ENCODE results near the gene ASB4. TPM values are rescaled to one million over a fixed set of nuclear protein-coding genes. Genes with fewer than 3 reads are reported as not detected.

ASB4 gene
- total RNA-seq, 2 donors from 2014 or later = not detected

DNA sequence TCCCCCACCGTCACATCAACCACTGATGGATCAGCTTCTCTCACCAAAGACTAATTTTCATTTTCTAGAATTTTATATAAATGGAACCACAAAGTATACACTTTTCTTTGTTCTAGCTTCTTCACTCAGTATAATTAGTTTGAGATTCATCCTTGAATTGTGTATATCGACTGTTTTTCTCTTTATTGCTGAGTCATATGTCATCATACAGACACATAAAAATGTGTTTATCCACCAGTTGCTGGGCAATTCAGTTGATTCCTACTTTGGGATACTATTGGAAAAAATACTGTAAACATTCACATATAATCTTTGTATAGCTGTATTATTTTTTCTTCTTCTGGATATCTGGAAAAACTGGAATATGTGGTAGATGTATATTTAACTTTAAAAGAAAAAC, 84.0 kb downstream of the ASB4 start:
- Mint-ChIP-seq H3K4me1 (ENCODE audit: low read depth in 2 of 2) (no peaks in the 10 kb centered on the region), H3K9me3 (peaks cover 4% of the 10 kb centered on the region), H3K36me3 (peaks cover 5% of the 10 kb centered on the region), H3K4me3 (no peak overlapping the region), H3K27me3 (peaks cover 9 to 14% of the 10 kb centered on the region in 2 donors), H3K27ac (no peak overlapping the region)
- ATAC-seq (no peak), DNase-seq (ENCODE audit: low spot score) (no peak)

DNA sequence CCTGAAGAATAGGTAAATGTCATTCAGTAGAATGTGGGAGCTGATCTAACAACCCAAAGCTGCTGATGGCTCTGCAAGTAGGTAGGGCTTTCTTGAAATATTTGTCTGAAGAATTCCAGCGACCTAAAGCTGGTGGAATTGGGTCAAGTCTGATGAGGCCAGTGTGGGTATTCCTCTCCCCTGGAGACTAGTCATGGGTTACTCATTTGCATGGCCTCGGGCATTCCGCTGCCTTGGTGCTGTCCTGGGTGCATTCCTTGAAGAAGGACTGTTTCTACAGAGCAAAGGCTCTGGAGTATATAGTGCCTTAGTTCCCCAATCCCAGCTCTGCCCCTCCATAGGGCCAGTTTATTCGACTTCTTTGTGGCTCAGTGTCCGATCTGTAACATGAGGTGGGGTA, 91.4 kb downstream of the ASB4 start:
- DNase-seq (ENCODE audit: low spot score) (no peak), ATAC-seq (no peak)
- H3K36me3 Mint-ChIP-seq = peaks cover 11% of the 10 kb centered on the region
- no peaks in the 10 kb centered on the region for H3K9me3 Mint-ChIP-seq
- H3K27ac Mint-ChIP-seq = no peak overlapping the region
- H3K4me3 Mint-ChIP-seq = no peak overlapping the region
- H3K27me3 Mint-ChIP-seq = peaks cover 6 to 14% of the 10 kb centered on the region in 2 donors
- no peaks in the 10 kb centered on the region for H3K4me1 Mint-ChIP-seq (ENCODE audit: low read depth in 2 of 2)

DNA sequence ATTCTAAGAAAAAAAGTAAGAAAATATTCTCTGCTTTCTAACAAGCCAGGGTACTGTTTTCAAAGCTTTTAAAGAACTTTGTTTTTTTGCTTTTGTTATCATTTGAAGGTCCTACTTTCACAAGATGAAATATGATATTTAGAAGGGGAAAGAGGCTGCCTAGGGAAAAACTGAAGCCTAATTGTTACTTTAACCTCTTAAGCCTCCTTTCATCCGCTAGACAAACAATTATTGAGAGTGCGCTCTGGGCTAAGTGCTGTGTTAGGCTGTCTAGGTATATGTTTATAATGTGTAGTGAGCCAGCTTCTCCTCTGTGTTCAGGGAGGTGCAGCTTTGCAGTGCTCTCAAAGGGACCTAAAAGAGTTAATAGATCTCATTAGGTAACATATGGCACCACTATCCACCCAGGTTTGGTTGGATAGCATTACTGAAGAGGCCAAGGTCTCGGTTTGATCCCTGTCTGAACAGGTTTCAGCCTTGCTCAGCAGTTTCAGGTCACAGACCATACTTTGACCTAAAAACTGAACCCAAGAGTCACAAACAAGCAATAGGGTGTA, 92.6 kb downstream of the ASB4 start:
- Mint-ChIP-seq H3K27me3 (peaks cover 2 to 8% of the 10 kb centered on the region in 2 donors), H3K27ac (no peak overlapping the region), H3K36me3 (peaks cover 6% of the 10 kb centered on the region), H3K9me3 (no peaks in the 10 kb centered on the region), H3K4me1 (ENCODE audit: low read depth in 2 of 2) (no peaks in the 10 kb centered on the region), H3K4me3 (no peak overlapping the region)
- no peak for DNase-seq (ENCODE audit: low spot score)
- no peak for ATAC-seq

DNA sequence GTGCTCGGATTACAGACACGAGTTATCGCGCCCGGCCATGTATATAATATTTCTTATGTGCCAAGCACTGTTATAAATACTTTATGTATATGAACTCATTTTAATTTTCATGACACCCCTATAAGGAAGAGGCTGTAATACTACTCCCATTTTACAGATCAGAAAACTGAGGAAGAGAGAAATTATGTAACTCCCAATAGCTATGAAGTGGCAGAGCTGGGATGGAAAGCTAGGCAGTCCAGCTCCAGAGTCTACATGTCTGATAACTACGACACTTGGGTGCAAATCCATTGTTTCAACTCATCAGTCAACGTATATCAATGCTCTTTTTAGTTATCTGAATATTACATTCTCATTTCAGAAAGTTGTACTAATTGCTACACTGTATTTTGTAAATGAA, 93.6 kb downstream of the ASB4 start:
- ATAC-seq (no peak), DNase-seq (ENCODE audit: low spot score) (no peak)
- H3K27ac Mint-ChIP-seq = no peak overlapping the region
- H3K9me3 Mint-ChIP-seq = no peaks in the 10 kb centered on the region
- H3K27me3 Mint-ChIP-seq = peaks cover 2 to 8% of the 10 kb centered on the region in 2 donors
- peaks cover 6% of the 10 kb centered on the region for H3K36me3 Mint-ChIP-seq
- H3K4me3 Mint-ChIP-seq = no peak overlapping the region
- no peaks in the 10 kb centered on the region for H3K4me1 Mint-ChIP-seq (ENCODE audit: low read depth in 2 of 2)

DNA sequence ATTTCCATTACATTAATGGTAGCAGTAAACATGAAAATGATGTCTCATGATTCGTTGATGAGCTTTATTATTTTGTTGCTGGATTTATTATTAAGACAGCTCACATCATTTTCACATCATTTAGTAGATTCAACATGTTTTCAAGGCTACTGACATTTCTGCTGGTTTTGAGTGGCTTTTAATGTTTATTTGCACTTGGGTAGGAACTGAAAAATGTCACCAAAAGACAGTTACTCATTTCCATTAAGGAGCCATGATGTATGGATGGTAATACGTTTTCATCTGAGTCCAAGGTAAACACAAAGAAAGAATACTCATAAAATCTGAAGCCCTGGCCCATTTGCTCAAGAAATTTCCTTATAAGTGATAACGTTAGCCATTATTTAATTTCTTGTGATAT, 95.7 kb downstream of the ASB4 start:
- Mint-ChIP-seq H3K9me3 (no peaks in the 10 kb centered on the region), H3K4me1 (ENCODE audit: low read depth in 2 of 2) (no peaks in the 10 kb centered on the region), H3K4me3 (no peak overlapping the region), H3K36me3 (no peaks in the 10 kb centered on the region), H3K27me3 (no peaks in the 10 kb centered on the region), H3K27ac (no peak overlapping the region)
- ATAC-seq (no peak), DNase-seq (ENCODE audit: low spot score) (no peak)

DNA sequence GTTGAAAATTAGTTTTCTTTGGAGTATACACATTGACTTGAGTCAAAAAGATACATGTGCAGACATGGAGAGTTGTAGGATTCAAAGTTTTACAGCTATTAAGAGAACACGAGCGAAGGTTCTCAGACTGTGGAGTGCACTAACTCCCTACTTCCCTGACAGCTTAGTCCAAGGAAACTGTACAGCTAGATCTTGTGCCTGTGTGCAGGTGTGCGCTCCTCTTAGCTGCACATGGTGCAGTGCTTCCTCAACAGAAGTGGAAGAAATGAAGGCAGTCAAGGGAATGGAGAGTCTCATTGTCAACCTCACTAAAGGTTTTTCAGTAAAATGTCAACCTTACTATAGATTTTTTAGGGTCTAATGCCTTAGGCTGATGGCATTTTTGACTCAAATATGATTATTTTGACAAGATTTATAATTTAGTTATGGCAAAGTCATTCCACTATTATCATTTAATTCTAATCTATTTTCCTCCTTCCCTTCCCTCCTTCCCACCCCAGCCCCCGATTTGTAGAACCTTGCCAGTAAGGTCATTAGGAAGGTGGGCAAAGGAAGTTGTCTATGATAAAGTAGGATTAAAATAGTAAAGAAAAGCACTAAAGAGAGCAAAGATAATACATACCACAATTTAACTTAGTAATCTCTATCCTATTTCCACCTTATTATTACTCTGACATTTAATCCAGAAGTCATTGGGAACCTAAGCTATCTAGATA, 97.0 kb downstream of the ASB4 start:
- H3K9me3 Mint-ChIP-seq = no peaks in the 10 kb centered on the region
- no peaks in the 10 kb centered on the region for H3K36me3 Mint-ChIP-seq
- no peak overlapping the region for H3K4me3 Mint-ChIP-seq
- DNase-seq (ENCODE audit: low spot score) (no peak), ATAC-seq (no peak)
- no peaks in the 10 kb centered on the region for H3K27me3 Mint-ChIP-seq
- H3K4me1 Mint-ChIP-seq (ENCODE audit: low read depth in 2 of 2) = no peaks in the 10 kb centered on the region
- H3K27ac Mint-ChIP-seq = no peak overlapping the region

DNA sequence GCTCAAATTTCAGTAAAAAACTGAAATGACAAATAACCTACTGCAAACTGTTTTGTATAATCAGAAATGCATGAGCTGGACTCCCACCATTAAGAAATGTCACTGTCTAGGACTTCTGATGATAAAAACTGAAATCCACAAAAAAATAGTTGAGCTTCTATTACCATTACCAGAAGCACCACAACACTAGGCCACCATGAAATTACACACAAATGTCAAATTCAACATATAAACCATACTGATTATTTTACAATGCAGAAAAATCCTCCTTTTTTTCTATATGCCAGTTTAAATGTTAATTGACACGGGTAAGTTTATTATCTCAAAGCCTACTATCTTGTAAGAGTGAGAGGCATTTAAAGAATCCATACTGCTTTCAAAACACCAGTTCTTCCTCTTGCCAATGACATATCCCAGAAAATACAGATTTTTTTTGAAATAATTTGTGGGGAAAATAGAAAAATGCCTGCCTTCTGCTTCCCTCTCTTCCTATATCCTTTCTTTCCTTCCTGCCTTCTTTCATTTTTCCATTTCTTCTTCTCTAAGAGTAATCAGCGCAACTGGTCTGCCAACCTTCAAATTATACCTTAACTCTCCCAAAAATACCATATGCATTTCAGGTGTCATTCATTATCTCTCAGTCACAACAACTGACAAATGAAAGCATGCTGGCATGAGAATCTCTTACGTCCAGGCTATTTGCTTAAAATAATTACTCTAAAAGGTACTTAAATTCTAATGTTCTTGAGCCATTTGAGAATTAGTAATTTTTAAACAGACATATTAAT, 98.3 kb downstream of the ASB4 start:
- no peak for ATAC-seq
- H3K36me3 Mint-ChIP-seq = no peaks in the 10 kb centered on the region
- no peak overlapping the region for H3K4me3 Mint-ChIP-seq

DNA sequence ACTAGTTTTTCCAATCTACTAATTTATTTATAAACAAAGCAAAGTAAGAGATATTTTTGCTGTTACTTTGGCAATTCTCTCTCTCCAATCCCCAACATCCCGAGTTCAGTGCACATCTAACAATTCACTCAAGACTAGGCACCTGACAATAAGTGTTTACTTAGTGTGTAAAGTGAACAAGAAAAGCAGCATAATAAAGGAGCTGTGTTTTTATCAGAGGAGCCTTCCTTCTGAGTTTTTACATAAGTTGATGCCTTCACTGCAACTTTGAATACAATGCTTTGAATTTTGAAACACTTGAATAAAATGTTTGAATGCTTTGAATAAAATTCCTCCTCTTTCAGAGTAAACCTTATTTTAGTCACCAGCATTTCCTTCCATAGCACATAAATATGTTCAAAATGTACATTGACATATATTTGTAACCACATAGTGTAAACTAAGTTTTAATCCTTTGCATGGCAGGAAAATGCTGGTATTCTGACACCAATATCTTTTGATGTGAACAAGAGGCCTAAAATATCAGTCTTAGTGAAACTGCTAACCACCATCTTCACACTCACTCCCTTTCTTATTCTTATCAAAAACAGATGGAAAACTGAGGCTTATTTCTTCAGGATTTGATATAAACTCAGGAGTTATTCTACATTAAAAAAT, 99.2 kb downstream of the ASB4 start:
- H3K27me3 Mint-ChIP-seq = no peaks in the 10 kb centered on the region
- no peak overlapping the region for H3K4me3 Mint-ChIP-seq
- ATAC-seq (no peak), DNase-seq (ENCODE audit: low spot score) (no peak)
- no peaks in the 10 kb centered on the region for H3K36me3 Mint-ChIP-seq
- no peak overlapping the region for H3K27ac Mint-ChIP-seq
- no peaks in the 10 kb centered on the region for H3K4me1 Mint-ChIP-seq (ENCODE audit: low read depth in 2 of 2)
- no peaks in the 10 kb centered on the region for H3K9me3 Mint-ChIP-seq

More for the DNA sequence above, 98.3 kb downstream of the ASB4 start:
- no peak overlapping the region for H3K27ac Mint-ChIP-seq
- H3K4me1 Mint-ChIP-seq (ENCODE audit: low read depth in 2 of 2) = no peaks in the 10 kb centered on the region
- no peaks in the 10 kb centered on the region for H3K9me3 Mint-ChIP-seq
- H3K27me3 Mint-ChIP-seq = no peaks in the 10 kb centered on the region
- DNase-seq (ENCODE audit: low spot score) = no peak

DNA sequence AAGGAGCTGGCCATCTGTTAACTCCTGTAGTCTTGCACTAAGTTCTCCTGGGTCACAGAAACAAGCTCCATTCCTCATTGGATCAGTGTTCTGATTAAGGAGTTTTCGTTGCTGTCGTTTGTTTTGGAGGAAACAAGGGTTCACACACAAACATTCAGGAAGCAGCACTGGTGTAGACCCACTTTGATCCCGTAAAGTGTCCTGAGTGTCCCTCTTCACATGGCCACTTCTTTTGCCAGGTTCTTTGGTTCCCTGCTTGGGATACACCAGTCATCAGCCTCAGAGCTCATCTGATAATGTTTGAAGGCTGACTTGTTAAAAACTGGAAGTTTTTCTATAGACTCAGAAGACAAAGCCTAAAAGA, 99.7 kb downstream of the ASB4 start:
- ATAC-seq = no peak
- DNase-seq (ENCODE audit: low spot score) = no peak
- no peaks in the 10 kb centered on the region for H3K4me1 Mint-ChIP-seq (ENCODE audit: low read depth in 2 of 2)
- no peak overlapping the region for H3K27ac Mint-ChIP-seq
- H3K9me3 Mint-ChIP-seq = no peaks in the 10 kb centered on the region
- no peak overlapping the region for H3K4me3 Mint-ChIP-seq
- H3K27me3 Mint-ChIP-seq = no peaks in the 10 kb centered on the region
- no peaks in the 10 kb centered on the region for H3K36me3 Mint-ChIP-seq

DNA sequence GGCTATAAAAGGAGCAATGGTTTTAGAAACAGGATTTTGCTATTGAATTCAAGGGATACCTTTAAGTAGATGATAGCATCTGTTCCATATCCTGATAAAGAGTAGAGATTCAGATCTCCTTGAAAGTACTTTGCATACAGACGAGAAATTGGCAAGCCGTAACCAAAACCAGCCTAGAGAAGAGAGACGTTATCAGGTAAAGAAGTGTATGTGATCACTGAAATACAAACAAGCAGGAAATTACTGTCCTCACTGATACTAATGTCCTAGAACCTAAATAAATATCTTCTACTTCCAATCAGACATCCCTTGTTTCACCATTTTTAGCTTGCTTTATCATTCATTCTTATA, 101.2 kb downstream of the ASB4 start:
- H3K9me3 Mint-ChIP-seq = no peaks in the 10 kb centered on the region
- H3K36me3 Mint-ChIP-seq = no peaks in the 10 kb centered on the region
- H3K27ac Mint-ChIP-seq = no peak overlapping the region
- no peak for DNase-seq (ENCODE audit: low spot score)
- no peaks in the 10 kb centered on the region for H3K4me1 Mint-ChIP-seq (ENCODE audit: low read depth in 2 of 2)
- H3K27me3 Mint-ChIP-seq = no peaks in the 10 kb centered on the region
- no peak overlapping the region for H3K4me3 Mint-ChIP-seq
- ATAC-seq = no peak

DNA sequence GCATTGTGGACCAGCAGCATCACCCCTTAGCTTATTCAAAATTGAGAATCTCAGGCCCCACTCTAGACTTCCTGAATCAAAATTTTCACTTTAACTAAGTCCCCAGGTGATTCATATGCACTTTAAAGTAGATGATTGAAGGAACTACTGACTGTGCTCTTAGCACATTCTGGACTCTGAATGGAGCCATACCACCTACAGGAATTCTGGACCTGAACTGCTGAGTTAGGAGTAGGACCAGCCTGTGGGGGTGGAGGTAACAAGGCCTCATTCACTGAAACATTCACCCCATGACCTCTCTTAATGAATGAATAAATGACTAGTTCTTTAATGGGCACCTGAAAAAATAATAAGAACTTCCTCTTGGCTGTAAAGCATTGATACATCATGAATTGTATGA, 103.3 kb downstream of the ASB4 start:
- no peak overlapping the region for H3K4me3 Mint-ChIP-seq
- H3K36me3 Mint-ChIP-seq = no peaks in the 10 kb centered on the region
- H3K4me1 Mint-ChIP-seq (ENCODE audit: low read depth in 2 of 2) = no peaks in the 10 kb centered on the region
- H3K27ac Mint-ChIP-seq = no peak overlapping the region
- ATAC-seq = no peak
- DNase-seq (ENCODE audit: low spot score) = no peak
- no peaks in the 10 kb centered on the region for H3K27me3 Mint-ChIP-seq
- H3K9me3 Mint-ChIP-seq = no peaks in the 10 kb centered on the region

DNA sequence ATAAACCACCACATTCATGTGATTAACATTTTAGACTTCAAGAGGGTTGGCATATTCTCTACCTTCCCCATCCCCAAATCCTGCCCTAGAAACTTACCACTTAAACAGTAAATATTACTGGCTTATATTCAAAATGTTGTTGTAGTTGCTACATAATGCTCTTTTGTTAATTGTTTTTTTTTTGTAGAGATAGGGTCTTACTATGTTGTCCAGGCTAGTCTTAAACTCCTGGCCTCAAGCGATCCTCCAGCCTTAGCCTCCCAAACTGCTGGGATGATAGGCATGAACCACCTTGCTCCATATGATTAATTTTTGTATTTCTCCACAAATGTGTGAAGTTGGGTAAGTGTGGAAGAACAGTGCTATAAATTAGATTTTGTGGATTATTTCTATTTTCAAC, 104.0 kb downstream of the ASB4 start:
- Mint-ChIP-seq H3K27me3 (no peaks in the 10 kb centered on the region), H3K27ac (no peak overlapping the region), H3K4me3 (no peak overlapping the region), H3K9me3 (no peaks in the 10 kb centered on the region), H3K36me3 (no peaks in the 10 kb centered on the region), H3K4me1 (ENCODE audit: low read depth in 2 of 2) (no peaks in the 10 kb centered on the region)
- ATAC-seq (no peak), DNase-seq (ENCODE audit: low spot score) (no peak)

Data from natural killer cell treated with Interleukin-12 subunit alpha and Interleukin-12 subunit beta and Interleukin-15 and Interleukin-18, amount 100 ng/mL, for 72 hours (primary cell).